Mesenteric fat pad (tissue), 1 donor: ENCODE results near the gene PPP2R3A. TPM values are rescaled to one million over a fixed set of nuclear protein-coding genes. Genes with fewer than 3 reads are reported as not detected.
A peak's percentile ranks its signal among the peaks of the same experiment; 100 is the strongest.
"Not testable (repeated sequence)": the region's sequence is repeated elsewhere in the genome, so short reads cannot be mapped to it uniquely, and the experiment has no call there.

Experiments used
- DNase-seq: peaks from one replicate; pipeline ENCODE4 v3.0.0-alpha.2; 2020; ENCODE audit warnings: low spot score
- long read RNA-seq: library from polyadenylated mRNA; unstranded; transcript quantifications from one replicate; pipeline ENCODE4 v2.0.0, GENCODE V29; 2020
- total RNA-seq: library from RNA; stranded (reverse); fragmentation: NEBNext Ultra II Directional; extraction: Animal tissue kit (Norgen Biotek cat#: 25700); gene quantifications from one replicate; pipeline ENCODE4 v1.2.1, GENCODE V29; 2021
- donor health status: DM: yes; HTN: yes; CAD: no.

Gene PPP2R3A
- 7.8 TPM for total RNA-seq
- long read RNA-seq, partial matches to known transcripts, result 8 of 16 reads
- long read RNA-seq, other reads (novel, unspliced or antisense), result 8 of 16 reads

DNA sequence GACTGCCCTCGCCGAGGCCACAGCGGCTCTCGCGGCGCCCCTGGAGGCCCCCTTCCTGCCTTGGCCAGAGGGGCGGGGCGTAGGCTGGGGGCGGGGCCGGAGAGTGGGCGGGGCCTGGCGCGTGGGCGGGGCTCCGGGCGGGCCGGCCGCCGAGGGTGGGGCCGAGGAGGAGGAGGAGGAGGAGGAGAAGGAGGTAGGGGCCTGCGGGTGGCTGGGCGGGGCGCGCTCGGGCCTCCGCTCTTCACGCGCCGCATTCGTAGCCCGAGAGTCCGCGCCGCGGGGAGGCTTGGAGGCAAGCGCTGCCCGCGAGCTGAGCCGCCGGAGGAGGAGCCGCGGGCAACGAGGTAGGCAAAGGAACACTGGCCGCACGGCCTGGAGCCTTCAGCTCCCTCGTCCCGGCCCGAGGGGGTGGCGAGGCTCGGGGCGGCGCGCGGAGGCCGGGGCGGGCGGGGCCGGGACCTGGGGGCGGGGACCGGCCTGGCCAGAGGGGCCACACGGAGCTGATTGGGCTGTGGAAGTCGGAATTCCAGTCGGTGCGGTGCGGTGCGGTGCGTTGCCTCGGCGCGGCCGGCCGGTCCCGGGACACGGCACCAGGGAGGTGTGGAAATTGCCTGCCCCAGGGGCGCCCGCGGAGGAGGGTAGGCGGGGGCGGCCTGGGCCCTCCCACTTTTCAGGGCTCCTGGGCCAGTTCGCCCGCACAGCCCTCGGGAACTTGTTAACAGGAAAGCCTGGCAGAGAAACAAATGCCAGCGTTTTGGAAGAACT, at the start of gene PPP2R3A:
PPP2R3A (plus strand) TSS at position 223 of the 765 bp plus-strand sequence. CDS start 35,771 bp downstream, outside the sequence.
- DNase-seq, result peak; percentile 95

- DNase-seq, result no peak
These were observed 49.2 kb upstream of the PPP2R3A start for GRCh38 chr3:135916310-135916709.

GRCh38 chr3:135917076-135917475, 48.5 kb upstream of the PPP2R3A start:
- DNase-seq, result no peak

DNA sequence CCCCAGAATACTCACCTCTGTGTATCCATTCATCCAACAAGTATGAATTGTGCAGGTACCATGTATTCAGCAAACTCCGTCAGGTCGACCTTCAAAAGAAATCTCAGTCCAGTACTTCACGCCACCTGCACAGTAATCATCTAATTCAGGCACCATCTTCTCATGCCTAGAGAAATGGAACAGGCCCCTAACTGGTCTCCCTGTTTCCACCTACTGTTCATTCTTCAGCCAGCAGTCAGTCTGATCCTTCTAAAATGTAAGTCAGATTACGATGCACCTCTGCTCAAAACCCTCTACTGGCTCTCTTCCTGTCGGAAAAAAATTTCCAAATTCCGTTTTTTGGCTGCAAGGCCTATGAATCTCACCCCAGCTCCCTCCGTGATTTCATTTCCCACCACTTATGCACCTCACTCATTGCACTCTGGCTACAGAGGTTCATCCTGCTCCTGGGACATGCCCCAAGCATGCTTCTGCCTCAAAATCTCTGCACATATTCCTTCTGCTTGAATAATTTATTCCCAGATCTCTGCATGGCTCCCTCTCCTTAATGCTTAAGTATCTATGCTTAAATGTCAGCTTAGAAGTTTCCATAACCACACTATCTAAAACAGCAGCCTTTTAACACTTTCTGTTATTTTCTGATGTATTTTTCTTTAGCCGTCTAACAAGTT, 47.5 kb upstream of the PPP2R3A start:
- DNase-seq, result no peak

DNA sequence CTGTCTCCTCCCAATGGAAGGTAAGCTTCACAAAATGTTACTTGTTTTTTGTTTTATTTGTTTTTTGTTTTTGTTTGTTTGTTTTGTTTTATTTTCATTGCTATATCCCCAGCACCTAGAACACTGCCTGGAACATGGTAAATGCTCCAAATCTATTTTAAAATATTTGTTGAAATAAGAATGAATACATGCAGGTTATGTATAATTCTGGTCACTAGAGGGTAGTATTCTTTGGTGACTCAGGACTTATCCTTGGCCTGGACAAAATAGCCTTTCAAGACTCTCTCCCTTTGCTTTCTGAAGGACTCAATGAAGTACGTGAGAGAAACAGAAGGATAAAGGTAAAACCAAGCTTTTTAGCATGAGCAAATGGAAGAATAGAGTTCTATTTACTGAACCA, 46.9 kb upstream of the PPP2R3A start:
- no peak for DNase-seq

DNA sequence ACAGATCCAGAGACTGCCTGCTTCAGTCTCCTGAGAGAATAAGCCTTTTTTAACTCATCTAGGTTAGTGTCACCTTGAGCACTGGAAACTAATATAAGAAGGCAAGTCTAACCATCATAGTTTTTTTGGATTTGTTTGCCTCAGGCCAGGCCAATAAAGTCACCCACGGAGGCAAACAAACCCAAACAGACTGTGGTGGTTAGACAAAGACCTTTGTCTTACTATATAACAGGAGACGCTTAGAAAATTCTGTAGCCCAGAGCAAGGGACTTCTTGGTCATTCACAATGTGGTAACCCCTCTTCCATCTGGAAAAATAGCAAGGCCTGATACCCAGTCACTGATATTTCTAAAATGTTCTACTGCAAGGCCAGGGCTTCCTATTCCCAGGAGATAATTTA, 45.3 kb upstream of the PPP2R3A start:
- no peak for DNase-seq

GRCh38 chr3:135922903-135923250, 42.7 kb upstream of the PPP2R3A start:
- no peak for DNase-seq

DNA sequence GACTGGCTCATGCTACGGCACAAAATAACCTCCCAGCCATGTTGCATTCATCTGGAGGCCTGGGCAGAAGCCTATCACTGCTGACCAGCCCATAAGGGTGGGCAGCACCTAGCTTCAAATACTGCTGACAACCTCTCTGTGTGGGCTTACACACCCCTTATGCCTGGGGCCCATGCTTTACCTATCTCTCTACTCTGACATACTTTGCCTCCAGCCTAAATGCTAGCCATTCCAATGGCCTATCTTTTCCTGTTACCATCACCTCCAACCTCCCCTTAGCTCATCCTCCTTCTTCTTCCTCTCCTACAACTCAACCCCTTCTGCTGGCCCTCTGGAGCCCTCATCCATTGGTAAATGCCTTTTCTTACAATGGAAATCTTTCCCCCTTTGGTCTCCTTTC, 41.0 kb upstream of the PPP2R3A start:
- no peak for DNase-seq

DNA sequence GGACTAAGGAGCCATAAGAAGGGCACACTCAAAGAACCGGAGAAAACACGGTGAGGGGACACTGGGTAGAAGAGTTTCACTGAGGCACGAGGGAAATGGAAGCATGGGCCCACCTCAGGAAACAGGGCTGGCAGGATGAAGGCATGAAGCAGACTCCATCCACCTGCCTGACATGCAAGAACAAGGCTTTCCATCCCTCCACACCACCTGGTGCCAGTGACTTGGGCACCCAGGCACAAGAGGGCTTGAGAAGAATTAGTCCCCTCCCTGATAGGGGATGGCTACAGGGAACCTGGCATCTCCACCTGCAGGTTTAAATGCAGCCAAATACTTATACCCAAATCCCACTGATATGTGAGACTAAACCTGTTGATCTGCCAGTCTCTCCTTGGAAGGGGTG, 38.9 kb upstream of the PPP2R3A start:
- no peak for DNase-seq

DNA sequence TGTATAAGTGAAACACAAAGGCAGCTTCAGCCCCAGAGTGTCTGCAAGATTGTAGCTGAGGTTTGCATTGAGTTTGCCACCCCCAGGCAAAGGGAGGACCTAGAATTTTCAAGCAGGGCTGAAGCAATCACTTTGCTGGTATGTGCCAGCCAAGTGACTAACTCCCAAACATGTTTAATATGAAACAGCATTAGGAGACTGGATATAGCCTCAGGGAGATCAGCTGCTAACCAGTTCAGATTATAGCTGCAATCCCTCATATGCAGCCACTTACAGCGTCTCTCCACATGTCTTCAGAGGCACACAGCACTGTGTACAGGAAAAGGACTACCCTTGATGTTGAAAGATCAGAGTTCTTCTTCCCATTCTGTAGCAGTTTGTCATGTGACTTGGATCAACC, 38.4 kb upstream of the PPP2R3A start:
- no peak for DNase-seq

- DNase-seq, result no peak
These were observed 35.9 kb upstream of the PPP2R3A start for GRCh38 chr3:135929670-135930069.

GRCh38 chr3:135930255-135930654, 35.3 kb upstream of the PPP2R3A start:
- DNase-seq, result no peak

DNA sequence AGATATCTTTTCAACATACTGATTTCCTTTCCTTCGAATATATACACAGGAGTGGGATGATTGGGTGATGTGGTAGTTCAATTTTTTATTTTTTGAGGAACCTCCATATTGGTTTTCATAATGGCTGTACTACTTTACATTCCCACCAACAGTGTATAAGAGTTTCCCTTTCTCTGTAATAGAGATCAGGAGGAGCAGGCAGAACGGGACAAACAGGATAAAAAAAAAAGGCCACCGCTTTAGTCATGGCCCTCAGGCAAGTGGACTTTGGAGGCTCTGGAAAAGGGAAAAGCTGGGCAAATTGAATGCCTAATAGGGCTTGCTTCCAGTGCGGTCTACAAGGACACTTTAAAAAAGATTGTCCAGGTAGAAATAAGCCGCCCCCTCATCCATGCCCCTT, 30.4 kb upstream of the PPP2R3A start:
- not testable (repeated sequence) for DNase-seq

DNA sequence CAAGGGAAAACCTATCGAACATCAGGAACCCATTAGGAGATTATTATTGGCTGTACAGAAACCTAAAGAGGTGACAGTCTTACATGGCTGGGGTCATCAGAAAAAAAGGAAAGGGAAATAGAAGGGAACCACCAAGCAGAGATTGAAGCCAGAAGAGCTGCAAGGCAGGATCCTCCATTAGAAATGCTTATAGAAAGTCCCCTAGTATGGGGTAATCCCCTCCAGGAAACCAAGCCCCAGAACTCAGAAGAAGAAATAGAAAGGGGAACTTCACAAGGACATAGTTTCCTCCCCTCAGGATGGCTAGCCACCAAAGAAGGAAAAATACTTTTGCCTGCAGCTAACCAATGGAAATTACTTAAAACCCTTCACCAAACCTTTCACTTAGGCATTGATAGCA, 27.8 kb upstream of the PPP2R3A start:
- not testable (repeated sequence) for DNase-seq

- DNase-seq, result no peak
These were observed 20.7 kb upstream of the PPP2R3A start for GRCh38 chr3:135944831-135945230.

DNA sequence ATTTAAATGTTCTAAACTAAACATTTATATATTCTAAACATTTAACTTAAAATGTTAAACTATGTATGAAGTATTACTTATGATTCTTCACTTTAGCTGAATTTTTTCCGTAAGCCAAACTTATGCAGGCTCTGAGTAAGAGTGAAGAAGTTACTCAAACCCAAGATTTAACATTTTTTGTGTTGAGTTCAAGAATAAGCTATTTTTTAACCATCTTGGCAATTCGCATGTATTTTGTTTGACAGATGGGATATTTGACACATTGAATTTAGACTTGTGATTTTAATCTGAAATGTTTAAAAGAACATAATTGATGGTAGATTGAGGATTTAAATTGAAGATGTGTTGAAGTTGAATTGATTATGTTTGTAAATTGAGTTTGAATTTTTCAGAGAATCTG, 14.6 kb upstream of the PPP2R3A start:
- no peak for DNase-seq

GRCh38 chr3:135964160-135964955, 1.2 kb upstream of the PPP2R3A start:
- DNase-seq, result no peak

GRCh38 chr3:135965129-135965505, 411 bp upstream of the PPP2R3A start:
- no peak for DNase-seq

DNA sequence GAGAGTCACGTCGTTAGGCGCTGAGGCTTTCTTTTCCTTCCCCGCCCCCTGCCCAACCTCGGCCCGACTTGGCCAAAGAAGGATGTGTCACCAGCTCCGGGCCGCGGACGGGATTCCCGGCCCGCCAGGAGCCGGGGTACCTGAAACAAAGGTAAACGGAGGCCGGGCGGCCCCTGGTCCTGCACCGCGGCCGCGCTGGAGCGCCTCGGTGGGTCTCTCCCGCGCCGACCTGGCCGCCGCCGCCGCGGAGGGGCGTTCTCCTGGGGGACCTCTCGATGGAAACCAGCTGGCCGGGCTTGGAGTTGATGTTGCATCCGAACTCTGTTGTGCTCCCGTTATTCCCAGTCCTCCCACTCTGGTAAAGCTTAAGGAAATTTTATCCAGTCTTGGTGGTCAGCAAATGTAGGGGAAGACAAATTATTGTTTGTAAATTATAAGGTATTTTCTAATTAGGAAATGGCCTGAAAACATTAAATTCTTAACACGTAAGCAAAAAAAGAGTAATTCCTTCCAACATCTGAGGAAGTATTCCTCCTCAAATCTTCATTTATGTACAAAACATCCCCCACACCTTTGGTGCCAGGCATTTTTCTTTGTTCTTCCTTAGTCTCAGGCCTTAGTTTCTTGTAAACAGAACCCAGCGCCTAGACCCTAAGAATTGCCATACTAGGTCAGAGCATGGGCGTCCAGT, 888 bp downstream of the PPP2R3A start:
- no peak for DNase-seq

GRCh38 chr3:135966962-135967274, 1.4 kb downstream of the PPP2R3A start:
- no peak for DNase-seq

DNA sequence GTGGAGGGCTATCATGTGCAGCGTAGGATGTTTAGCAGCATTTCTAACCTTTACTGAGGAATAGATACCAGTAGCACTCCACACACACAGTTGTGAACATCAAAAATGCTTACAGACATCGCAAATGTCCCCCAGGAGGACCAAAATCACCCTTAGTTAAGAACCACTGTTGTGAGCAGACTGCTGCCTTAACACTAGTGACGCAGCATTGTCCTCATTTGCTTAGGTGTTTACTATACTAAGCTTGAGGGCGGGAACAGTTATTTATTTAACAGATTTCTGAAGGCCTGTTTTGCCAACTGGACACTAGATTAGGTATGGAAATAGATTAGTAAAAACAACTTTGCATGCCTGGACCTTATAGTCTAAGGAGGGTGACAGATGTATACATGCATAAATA, 2.3 kb downstream of the PPP2R3A start:
- DNase-seq, result no peak
